DMS79 treated with DMSO at 0.1 percent for 48 hours (cell line): ENCODE data around the gene PASD1.
"Not testable (repeated sequence)": the region's sequence is repeated elsewhere in the genome, so short reads cannot be mapped to it uniquely, and the experiment has no call there.

Experiments used
- DNase-seq: peaks from one replicate; lab custom pipeline; 2025; lab: John Stamatoyannopoulos, UW

The PASD1 gene

GRCh38 chrX:151624677-151625076 is 61.2 kb downstream of the PASD1 start:
- no peak for DNase-seq

DNA sequence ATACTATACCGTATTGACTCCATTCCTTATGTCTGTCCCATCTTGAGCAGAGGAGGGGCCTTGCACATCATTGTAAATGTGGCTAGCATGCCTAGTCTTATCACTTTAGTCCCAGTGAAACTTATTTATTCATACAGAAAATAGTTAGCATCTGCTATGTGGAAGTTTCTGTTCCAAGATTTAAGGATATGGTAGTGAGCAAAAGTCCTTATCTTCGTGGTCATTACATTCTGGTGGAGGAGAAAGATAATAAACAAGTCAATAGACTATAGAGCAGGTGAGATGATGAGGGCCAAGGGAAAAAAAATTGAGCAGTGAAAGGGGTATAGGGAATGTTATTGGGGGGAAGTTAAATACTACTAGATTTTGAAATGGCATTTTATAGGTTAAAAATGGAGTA is 68.3 kb downstream of the PASD1 start:
- no peak for DNase-seq

- DNase-seq: no peak
These were observed 69.7 kb downstream of the PASD1 start for GRCh38 chrX:151633157-151633556.

DNA sequence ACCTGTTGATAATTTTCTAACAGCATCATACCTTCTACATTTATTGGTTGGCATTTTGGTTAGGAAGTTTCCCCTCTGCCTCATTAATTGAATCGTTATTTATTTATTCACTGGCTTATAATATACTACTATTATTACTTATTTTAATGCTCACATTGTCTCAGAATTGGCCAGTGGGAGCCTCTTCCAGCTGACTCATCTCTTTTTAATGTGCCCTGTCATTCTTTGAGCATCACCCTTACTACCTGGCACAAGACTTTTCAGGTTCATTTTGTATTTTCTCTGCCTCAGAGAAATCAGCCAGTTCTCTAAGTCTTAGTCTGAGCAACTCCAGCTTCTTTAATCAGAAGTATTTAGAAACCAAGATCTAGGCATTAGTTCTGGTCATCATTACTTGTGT is 71.5 kb downstream of the PASD1 start:
- no peak for DNase-seq

DNA sequence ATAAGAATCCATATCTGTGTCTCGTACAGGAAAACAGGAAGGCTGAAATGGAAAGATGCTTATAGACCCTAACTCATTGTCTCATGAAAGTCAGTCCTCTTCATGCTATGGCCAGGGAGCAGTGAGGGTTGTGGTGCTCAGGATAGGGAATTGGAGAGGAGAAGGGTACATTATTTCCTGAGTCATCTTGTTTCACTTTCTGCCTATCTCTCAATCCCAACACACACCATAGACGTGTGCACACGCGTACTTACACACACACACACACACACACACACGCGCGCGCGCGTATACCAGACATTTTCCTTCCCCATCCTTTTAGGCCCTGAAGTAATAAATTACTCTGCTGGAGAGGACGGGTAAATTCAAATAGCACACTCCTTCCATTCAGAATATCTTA is 78.1 kb downstream of the PASD1 start:
- no peak for DNase-seq

GRCh38 chrX:151675121-151675746 is 111.8 kb downstream of the PASD1 start:
- no peak for DNase-seq

- DNase-seq: no peak
These were observed 112.7 kb downstream of the PASD1 start for GRCh38 chrX:151676196-151676595.

GRCh38 chrX:151679798-151680402 is 116.4 kb downstream of the PASD1 start:
- no peak for DNase-seq

DNA sequence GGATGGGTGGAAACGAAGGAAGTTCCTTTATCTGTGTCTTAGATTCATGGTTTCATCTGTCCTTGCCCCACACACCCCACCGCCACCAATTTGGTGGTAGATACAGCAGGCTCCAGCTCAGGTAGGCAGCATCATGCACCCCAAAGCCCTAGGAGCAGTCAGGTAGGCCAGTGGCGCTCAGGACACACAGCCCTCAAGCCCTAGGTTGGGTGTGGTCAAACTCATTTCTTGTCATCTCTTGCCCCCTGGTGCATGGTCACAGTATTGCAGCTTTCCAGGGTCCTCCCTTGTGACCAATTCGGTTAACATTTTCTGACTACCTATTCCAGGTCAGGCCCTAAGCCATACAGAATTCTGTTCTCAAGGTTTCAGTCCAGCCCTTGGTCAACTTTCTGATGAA is 117.3 kb downstream of the PASD1 start:
- DNase-seq: no peak

GRCh38 chrX:151687635-151688034 is 124.2 kb downstream of the PASD1 start:
- DNase-seq: no peak

DNA sequence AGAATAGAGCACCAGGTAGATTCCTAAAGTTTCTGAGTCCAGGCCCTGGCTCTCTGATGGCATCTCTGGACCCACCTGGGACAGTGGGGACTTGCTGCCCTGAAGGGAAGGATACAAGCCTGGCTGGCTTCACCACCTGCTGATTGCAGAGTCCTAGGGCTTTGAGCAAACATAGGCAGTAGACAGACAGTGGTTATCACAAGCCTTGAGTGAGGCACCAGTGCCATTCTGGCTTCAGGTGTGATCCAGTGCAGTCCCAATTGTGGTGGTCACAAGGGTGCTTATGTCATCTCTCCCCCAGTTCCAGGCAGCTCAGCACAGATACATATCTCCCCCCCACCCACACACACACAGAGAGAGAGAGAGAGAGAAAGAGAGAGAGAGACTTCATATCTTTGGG is 125.2 kb downstream of the PASD1 start:
- no peak for DNase-seq

DNA sequence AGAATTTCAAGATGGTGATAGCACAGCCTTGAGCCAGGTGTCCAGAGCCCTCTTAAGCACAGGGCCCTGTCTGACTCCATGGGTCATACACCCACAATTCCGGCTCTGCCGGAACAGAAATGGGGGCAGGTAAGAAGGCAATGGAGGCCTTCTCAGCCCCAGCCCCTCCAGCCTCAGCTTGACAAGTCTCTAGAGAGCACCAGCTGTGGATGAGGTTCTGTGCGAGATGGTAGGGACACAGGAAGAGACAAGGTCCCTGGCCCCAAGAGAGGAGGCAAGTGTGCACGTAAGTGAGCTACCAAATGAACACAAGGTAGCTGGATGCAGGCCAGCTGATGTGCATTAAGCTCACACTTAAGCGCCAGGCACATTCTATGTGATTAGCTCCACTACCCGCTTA is 129.3 kb downstream of the PASD1 start:
- no peak for DNase-seq

GRCh38 chrX:151694121-151694520 is 130.6 kb downstream of the PASD1 start:
- DNase-seq: no peak

DNA sequence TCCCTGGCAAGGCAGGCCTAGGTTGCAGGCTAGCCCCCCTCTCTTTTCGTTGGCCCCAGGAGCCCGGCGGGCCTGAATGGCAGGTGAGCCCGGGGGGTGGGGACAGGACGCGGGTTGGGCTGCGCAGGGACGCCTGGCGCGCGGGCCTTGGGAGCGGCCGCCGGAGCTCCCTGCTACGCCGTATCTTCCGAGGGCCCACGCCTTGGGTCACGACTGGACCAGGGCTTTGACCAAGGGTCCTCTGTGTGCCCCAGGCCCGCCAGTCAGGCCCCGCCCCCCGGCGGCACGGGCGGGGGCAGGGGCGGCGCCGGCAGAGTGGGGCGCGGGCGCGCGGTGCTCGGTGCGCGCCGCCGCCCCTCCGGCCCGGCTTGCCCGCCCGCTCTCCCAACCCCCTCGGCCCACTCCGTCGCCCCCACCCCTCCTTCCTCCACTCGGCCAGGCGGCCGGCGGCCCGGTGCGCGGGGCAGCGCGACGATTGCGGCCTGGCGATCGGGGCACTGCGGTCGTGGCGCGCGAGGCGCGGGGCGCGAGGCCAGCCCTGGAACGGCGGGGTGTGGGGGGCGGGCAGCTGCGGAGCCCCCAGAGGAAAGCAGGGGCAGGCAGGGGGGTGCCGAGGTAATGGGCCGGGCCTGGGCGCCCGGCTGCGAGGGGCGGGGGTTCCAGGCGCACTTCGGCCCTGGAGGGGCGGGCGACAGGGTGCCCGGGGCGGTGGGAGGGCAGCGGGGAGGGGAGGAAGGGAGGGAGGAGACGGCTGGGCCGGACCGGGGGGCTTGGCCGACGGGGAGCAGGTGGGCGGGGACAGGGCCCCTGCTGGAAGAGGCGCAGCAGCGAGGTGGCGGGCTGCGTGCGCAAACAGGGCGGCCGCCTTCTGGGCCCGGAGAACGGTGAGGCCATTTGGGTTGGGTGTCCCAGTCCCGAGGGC is 131.4 kb downstream of the PASD1 start, which contains the start of gene PRRG3:
TSS of gene PRRG3 (plus strand) at position 798 of the 922 bp plus-strand sequence. CDS start 3,357 bp downstream, outside the sequence.
- no peak for DNase-seq

- no peak for DNase-seq
These were observed 132.3 kb downstream of the PASD1 start for GRCh38 chrX:151695583-151696340.

- DNase-seq: not testable (repeated sequence)
These were observed 133.6 kb downstream of the PASD1 start for GRCh38 chrX:151697082-151697481.

DNA sequence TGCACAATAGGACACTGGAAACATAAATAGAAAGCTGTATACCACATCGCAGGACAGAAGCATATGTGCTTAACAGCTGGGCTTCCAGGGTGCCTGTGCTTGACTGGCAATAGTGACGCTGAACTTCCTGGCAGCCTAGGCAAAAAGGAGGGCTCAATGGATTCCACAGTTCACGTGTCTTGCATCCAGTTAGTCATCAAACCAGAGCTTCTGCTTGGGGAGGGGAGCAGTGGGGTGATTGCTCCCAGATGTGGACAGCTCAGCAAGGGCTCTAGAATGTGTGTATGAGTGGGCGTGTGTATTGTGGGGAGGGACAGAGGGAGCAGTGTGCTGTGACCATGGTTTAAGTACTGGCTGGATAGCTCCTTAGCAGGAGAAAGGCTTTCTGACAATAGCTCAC is 134.0 kb downstream of the PASD1 start:
- no peak for DNase-seq

DNA sequence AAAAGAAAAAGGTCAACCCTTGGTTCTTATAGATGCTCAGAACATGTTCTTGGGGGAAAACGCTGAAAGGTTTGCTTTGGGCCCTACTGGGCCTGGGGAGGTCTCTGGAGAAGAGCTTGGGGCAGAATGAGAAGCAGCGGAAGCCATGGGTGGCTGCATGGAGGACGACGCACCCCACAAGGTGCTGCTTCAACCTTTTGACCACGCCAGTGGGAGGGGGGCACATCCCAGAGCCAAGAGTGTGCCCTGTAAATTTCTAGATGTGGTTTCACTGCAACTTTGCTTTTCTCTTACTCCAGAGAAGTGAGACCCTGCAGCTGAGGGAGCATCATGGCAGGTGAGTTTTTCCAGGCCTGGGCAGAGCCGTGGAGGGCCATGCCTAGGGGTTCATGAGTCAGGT is 135.0 kb downstream of the PASD1 start:
- DNase-seq: no peak

DNA sequence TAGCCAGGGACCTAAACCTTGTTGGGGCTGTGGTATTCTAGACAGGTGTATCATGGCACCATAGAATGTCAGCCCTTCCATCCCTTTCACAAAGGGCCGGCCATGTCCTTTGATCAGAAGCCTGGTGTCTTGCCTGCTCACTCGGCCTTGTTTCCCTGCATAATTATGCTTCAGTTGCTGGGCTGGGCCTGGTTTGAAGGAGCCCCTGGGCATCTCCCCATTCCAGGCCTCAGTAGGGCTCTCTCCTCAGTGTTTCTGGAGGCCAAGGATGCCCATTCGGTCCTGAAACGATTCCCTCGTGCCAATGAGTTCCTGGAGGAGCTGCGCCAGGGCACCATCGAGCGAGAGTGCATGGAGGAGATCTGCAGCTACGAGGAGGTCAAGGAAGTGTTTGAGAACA is 136.3 kb downstream of the PASD1 start:
- no peak for DNase-seq

DNA sequence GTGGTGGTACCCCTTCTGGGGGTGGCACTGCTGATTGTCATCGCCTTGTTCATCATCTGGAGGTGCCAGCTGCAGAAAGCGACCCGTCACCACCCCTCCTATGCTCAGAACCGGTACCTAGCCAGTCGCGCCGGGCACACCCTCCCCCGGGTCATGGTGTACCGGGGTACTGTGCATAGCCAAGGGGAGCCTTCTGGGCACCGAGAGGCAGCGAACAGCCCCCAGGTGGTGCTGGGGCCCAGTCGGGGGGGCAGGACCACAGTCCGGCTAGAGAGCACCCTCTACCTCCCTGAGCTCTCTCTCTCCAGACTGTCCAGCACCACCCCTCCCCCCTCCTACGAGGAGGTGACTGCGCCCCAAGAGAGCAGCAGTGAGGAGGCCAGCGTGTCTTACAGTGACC is 137.1 kb downstream of the PASD1 start:
- no peak for DNase-seq

- no peak for DNase-seq
These were observed 137.6 kb downstream of the PASD1 start for GRCh38 chrX:151701071-151701470.

DNA sequence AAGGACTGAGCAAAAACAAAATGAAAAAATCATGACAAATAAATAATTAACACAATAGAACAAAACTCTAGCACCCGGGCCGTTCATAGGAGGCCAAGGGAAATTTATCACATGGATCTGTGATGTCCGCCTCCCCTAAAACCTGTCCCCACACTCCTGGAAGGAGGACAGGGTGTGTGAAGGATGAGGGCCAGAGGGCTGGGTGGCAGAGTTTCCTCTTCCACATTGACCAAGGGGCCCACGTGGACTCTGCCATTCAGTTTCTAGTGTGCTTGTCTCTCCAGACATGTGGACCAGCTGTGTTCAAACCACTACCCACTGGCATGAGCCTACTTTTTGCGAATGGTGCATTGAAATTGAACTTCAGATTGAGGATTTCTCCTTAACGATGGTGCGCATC is 138.1 kb downstream of the PASD1 start:
- no peak for DNase-seq
